SK-N-DZ (cell line): ENCODE results near the gene SRSF3.
"Not testable (repeated sequence)": the region's sequence is repeated elsewhere in the genome, so short reads cannot be mapped to it uniquely, and the experiment has no call there.

Source experiments
- DNase-seq: peaks from one replicate; pipeline ENCODE4 v3.0.0-alpha.2; 2015; ENCODE audit warnings: low spot score
- small RNA-seq, 2 experiments: library from RNA; depleted of rRNA; stranded (forward); fragments of <200 nt; gene quantifications; one replicate each; pipeline ENCODE3, GENCODE V24; 2014

Gene SRSF3

GRCh38 chr6:36643977-36644376 lies 49.8 kb downstream of the SRSF3 start:
- no peak for DNase-seq

- no peak for DNase-seq
Observed at GRCh38 chr6:36649086-36649485, 54.9 kb downstream of the SRSF3 start.

GRCh38 chr6:36649701-36650484 lies 55.7 kb downstream of the SRSF3 start:
- DNase-seq, result no peak

GRCh38 chr6:36650848-36651478 lies 56.8 kb downstream of the SRSF3 start:
- DNase-seq, result no peak

GRCh38 chr6:36651659-36652379 lies 57.7 kb downstream of the SRSF3 start:
- no peak for DNase-seq

- not testable (repeated sequence) for DNase-seq
Observed at GRCh38 chr6:36654469-36654868, 60.3 kb downstream of the SRSF3 start.

Small RNA genes lying within 50 kb of the gene (small RNA-seq; reads per million reads assigned to genes)
- 0 to 0.04 reads per million in 2 experiments for gene MIR3925
- 0.34 to 2.0 reads per million in 2 experiments for gene RNU1-88P
